D721Med (cell line): ENCODE results near the gene LMAN2L.

Source experiments
- DNase-seq: peaks from one replicate; pipeline ENCODE4 v3.0.0; 2011; ENCODE audit warnings: low spot score; ENCODE audit not compliant: insufficient read length
- FAIRE-seq: peaks from 2 replicates; lab custom pipeline; 2011; peaks lifted over from hg19 to GRCh38; lab: Jason Lieb, UNC
- TF ChIP-seq, protein P1 (sequence below): IDR thresholded peaks from 2 replicates; pipeline ENCODE4 v1.5.1; 2012; ENCODE audit warnings: mild to moderate bottlenecking, control low read depth; ENCODE audit not compliant: insufficient read depth; ENCODE audit errors: missing control alignments

LMAN2L gene

DNA sequence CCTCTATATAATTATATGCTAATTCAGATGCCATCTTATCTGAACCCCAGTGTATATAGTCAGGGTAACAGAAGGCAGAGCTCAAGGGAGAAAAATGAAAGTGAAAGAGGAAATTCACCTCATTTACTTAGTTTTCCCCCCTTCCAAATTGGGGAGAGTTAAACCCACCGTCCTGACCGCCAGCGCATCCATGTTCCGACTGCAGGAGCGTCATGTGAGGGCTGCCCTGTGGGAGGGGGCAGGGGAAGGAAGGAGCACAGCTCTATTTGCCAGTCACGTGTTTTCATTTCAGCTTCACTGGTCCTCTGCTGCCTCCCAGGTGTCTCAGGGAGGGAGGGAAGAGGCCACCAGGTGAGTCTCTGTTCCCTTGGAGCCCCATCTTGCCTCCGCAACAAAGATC is 34.1 kb upstream of the LMAN2L start:
- DNase-seq (no peak), FAIRE-seq (no peak)
- TF ChIP-seq, protein P1, sequence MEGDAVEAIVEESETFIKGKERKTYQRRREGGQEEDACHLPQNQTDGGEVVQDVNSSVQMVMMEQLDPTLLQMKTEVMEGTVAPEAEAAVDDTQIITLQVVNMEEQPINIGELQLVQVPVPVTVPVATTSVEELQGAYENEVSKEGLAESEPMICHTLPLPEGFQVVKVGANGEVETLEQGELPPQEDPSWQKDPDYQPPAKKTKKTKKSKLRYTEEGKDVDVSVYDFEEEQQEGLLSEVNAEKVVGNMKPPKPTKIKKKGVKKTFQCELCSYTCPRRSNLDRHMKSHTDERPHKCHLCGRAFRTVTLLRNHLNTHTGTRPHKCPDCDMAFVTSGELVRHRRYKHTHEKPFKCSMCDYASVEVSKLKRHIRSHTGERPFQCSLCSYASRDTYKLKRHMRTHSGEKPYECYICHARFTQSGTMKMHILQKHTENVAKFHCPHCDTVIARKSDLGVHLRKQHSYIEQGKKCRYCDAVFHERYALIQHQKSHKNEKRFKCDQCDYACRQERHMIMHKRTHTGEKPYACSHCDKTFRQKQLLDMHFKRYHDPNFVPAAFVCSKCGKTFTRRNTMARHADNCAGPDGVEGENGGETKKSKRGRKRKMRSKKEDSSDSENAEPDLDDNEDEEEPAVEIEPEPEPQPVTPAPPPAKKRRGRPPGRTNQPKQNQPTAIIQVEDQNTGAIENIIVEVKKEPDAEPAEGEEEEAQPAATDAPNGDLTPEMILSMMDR, result no peak

DNA sequence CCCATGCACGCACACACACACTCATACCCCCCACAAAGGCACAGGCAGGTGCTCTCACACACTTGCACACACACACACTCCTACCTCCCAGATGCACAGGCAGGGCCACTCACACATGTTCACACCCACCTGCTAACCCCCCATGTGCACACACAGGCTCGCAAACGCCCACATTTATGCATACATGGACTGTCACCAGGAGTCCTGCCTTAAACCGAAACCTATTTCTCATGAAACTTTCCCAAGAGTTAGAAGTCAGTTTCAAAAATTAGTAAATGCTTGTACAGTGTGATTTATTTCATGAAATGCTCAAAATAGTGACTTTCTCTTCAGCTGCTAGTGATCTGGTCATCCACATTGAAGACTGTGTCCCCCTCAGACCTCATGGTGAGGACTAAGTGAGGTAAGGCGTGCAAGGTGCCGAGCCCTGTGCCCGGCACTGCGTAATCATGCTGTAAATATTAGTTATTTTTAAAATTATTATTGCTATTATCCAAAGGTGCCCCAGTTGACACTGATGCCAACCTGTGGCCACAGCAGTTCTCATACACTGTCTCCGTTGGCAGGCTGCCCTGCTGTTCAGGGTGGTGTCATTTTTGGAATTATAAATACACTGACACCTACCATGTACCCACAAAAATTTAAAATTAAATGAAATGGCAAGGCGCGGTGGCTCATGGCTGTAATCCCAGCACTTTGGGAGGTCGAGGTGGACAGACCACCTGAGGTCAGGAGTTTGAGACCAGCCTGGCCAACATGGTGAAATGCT is 33.2 kb upstream of the LMAN2L start:
- DNase-seq (no peak), FAIRE-seq (no peak)
- TF ChIP-seq, protein P1, result no peak

DNA sequence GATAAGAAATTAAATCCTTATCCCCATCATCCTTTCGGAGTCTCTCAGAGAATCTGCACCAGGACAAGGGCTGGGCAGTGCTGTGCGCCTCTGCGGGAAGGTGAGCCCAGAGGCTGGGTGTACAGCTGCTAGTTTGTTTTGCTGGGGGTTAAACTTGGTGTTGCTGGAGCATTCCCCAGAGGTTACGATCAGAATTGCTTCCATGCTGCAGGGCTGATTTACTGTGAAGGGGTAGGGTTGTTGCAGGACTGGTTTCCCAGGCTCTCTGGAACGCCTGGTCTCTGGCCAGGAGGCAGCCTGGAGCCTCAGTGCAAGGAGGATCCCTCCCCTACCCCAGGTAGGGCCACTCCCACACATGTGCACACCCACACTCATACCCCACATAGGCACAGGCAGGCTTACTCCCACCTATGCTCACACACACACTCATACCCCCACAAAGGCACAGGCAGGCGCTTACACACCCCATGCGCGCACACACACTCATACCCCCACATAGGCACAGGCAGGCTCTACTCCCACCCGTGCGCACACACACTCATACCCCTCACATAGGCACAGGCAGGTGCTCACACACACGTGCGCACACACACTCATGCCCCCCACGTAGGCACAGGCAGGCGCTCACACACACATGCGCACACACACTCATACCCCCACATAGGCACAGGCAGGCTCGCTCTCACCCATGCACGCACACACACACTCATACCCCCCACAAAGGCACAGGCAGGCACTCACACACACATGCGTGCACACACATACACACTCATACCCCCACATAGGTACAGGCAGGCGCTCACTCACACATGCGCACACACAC is 32.1 kb upstream of the LMAN2L start:
- TF ChIP-seq, protein P1, result no peak

DNA sequence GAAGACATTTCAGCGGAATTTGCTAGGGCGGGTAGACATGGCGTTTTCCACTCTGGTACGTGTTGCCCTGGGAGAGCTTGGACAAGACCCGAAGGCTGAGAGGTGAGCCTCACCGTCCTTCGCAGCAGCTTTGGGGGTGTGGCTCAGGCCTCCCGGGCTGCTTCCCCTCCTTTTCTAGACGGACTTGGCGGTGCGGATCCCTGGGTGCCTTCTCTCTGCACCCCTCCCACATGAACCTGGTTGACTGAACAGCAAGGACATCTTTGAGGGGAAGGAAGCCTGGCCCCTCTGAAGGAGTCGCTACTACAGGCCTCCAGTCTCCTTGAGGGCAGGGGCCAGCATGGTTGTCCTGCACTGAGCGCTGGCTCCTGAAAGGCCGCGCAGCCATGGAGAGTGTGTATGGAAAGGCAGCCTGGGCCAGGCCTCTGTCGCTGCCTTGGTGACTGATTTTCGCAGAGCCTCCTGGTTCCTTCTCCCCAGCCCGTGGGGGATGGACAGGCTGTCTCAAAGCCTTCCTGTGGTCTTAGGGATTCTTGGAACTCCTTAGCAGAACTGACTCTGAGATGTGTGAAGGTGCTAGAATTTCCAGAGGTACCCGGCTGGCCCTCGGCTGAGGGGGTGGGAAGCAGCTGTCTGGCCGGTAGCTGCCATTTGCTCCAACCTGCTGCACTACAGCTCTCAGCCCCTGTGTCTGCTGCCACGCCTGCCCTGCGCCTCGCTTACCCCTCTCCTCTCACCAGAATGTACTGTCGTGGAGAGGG is 30.8 kb upstream of the LMAN2L start:
- DNase-seq, result no peak
- TF ChIP-seq, protein P1, result no peak
- no peak for FAIRE-seq

More for the DNA sequence above, 32.1 kb upstream of the LMAN2L start:
- DNase-seq (no peak), FAIRE-seq (no peak)

DNA sequence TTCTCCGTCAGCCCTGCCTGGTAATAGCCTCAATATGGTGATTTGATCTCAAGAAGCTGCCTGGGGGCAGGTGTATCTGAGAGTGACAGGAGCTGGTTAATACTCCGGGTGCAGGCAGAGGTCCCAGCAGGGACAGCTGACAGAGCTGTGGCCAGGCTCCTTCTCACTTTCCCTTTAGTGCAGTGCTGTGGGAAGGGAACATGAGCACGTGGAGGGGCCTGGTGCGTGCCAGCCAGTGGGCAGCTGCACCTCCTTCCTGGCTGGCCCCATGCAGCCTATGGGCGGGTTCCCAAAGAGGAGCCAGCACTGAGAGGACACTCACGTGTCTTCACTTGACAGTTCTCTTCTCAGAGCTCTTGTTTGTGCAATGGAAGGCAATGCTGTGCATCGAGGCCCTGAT is 29.9 kb upstream of the LMAN2L start:
- FAIRE-seq, result no peak
- DNase-seq, result no peak
- TF ChIP-seq, protein P1, result no peak

DNA sequence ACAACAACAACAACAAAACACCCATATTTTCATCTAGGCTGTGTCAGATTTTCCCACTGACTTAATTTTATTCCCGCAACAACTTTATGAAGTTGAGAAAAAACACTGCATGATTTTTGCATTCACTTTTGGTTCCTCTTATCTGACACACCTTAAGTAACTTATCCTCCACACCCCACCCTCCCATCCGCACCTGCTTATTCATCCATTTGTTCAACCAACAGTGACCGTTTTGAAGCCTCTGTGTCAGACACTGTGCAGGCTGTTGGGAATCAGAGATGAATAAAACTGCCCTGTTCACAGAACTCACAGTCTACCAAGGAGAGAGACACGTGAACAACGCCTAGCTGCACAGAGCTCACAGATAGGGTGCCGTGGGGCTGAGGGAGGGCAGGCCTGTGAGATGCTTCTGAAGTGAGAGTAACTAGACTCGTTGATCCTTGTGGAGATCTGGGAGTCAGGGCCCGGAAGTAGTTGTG is 28.3 kb upstream of the LMAN2L start:
- TF ChIP-seq, protein P1, result no peak
- DNase-seq (no peak), FAIRE-seq (no peak)
